Lung (tissue), 12 donors: ENCODE measurements around the gene LAMA3. TPM values are rescaled to one million over a fixed set of nuclear protein-coding genes. Genes with fewer than 3 reads are reported as not detected.

Source experiments
- ATAC-seq: fragments of 200-7000 bp; cut with Tn5 transposase; one replicate; pipeline ENCODE4 v1.9.1; 2020; ENCODE audit warnings: moderate number of reproducible peaks; ENCODE audit not compliant: insufficient read depth, low FRiP score
- DNase-seq, 3 donors: peaks; one replicate each; pipeline ENCODE4 v3.0.0-alpha.2; 2013 to 2017
- H3K27ac ChIP-seq, 2 donors: one replicate each; pipeline ENCODE4 v1.5.1; 2013; ENCODE audit warnings: mild to moderate bottlenecking in 2 of 2, moderate library complexity in 2 of 2, control low read depth in 1 of 2, inconsistent platforms in 1 of 2, low read depth in 1 of 2, low read length in 1 of 2
- H3K27me3 ChIP-seq, 3 donors: one replicate each; pipeline ENCODE4 v1.5.1; 2013; ENCODE audit warnings: low read length in 2 of 3; ENCODE audit not compliant: control insufficient read depth in 3 of 3, insufficient read depth in 3 of 3
- H3K36me3 ChIP-seq, 4 donors: one replicate each; pipeline ENCODE4 v1.5.1; 2013; ENCODE audit warnings: low read length in 4 of 4, mild to moderate bottlenecking in 1 of 4, moderate library complexity in 1 of 4; ENCODE audit not compliant: control insufficient read depth in 4 of 4, insufficient read depth in 4 of 4
- H3K4me1 ChIP-seq, 5 donors: one replicate each; pipeline ENCODE4 v1.5.1; 2013; ENCODE audit warnings: low read length in 5 of 5, mild to moderate bottlenecking in 2 of 5, moderate library complexity in 1 of 5; ENCODE audit not compliant: control insufficient read depth in 5 of 5, insufficient read depth in 5 of 5
- H3K4me3 ChIP-seq: one replicate; pipeline ENCODE4 v1.5.1; 2013; ENCODE audit warnings: mild to moderate bottlenecking, control low read depth, moderate library complexity
- H3K9ac ChIP-seq, 2 donors: one replicate each; pipeline ENCODE4 v1.5.1; 2013; ENCODE audit warnings: low read length in 2 of 2, control low read depth in 1 of 2; ENCODE audit not compliant: insufficient read depth in 1 of 2
- H3K9me3 ChIP-seq, 4 donors: one replicate each; pipeline ENCODE4 v1.5.1; 2013; ENCODE audit warnings: low read length in 3 of 4, mild to moderate bottlenecking in 1 of 4, moderate library complexity in 1 of 4; ENCODE audit not compliant: control insufficient read depth in 4 of 4, insufficient read depth in 3 of 4
- WGBS, 2 donors: extraction: QIAGEN DNeasy Blood & Tissue Kit; methylation state at CpG; one replicate each; pipeline ENCODE4 v1.1.7; 2013; 5-methylcytosine and 5-hydroxymethylcytosine counted together
- polyA plus RNA-seq, 2 donors: library from polyadenylated mRNA; stranded (reverse); fragments of 200-250 nt; gene quantifications; one replicate each; pipeline ENCODE4 v1.2.1, GENCODE V29; 2013
- total RNA-seq, 2 donors: library from RNA; depleted of rRNA in 1 of 2; stranded (reverse); fragments of >200 nt in 1 of 2; gene quantifications; one replicate each; pipeline ENCODE4 v1.2.1, GENCODE V29; 2014 to 2021
- TF ChIP-seq, protein P1 (sequence below): IDR thresholded peaks from 2 replicates; pipeline ENCODE4 v1.5.1; 2012; ENCODE audit warnings: mild to moderate bottlenecking; ENCODE audit errors: control extremely low read depth, extremely low read depth
- donor health status: control.
- donor health status: control.
- donor health status: Bipolar disorder and iron deficiency.
- donor health status: healthy.
- donor health status: DM: yes; HTN: yes; CAD: no.

LAMA3 gene
- total and polyA plus RNA-seq, 4 donors: 14.1 to 110 (median 51.9) TPM

DNA sequence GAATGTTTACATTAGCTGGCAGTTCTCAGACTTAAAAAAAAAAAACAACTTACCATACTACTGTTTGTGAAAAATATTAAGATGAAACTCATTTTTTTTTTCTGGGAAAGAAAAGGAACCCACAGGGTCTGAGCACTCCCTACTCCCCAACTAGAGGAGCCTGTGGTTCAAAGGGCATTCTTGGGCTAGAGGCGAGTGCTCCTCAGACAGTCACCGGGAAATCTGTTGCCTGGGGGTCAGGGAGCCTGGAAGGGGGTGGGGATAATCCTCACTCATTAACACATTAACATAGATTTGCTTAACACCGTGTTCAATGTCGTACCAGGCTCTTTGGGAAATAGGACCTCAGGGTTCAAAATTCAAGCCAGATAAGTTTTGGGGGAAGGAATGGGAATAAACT, 57.6 kb downstream of the LAMA3 start:
- Histone ChIP-seq H3K27ac (no peak overlapping the region), H3K9me3 (no peaks in the 10 kb centered on the region), H3K36me3 (no peaks in the 10 kb centered on the region), H3K4me1 (peaks cover 0 to 14% (median 1%) of the 10 kb centered on the region in 5 donors), H3K27me3 (no peaks in the 10 kb centered on the region), H3K4me3 (no peak overlapping the region), H3K9ac (no peak overlapping the region)
- DNase-seq: no peak
- TF ChIP-seq, protein P1, sequence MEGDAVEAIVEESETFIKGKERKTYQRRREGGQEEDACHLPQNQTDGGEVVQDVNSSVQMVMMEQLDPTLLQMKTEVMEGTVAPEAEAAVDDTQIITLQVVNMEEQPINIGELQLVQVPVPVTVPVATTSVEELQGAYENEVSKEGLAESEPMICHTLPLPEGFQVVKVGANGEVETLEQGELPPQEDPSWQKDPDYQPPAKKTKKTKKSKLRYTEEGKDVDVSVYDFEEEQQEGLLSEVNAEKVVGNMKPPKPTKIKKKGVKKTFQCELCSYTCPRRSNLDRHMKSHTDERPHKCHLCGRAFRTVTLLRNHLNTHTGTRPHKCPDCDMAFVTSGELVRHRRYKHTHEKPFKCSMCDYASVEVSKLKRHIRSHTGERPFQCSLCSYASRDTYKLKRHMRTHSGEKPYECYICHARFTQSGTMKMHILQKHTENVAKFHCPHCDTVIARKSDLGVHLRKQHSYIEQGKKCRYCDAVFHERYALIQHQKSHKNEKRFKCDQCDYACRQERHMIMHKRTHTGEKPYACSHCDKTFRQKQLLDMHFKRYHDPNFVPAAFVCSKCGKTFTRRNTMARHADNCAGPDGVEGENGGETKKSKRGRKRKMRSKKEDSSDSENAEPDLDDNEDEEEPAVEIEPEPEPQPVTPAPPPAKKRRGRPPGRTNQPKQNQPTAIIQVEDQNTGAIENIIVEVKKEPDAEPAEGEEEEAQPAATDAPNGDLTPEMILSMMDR: no peak
- WGBS, 2 donors: 81 to 88% methylated on average over 4 of the region's 4 CpGs
- ATAC-seq: no peak

DNA sequence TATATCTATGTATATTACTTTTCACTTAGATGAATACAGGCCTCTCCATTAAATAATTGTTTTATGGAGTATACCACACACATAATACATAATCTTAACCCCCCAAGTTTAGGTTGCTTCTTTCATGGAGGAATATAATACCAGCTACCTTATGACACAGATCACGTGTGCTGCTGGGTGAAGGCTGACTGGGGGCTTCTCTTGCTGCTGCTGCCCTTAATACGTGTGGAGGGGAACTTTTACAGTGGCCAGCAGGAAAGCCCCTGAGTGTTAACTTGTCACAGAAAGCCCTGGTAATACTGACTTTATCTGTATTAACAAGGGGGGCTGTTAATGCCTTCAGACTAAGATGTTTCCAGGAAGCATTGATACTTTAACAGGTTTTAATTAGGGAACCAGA, 63.1 kb downstream of the LAMA3 start:
- H3K27ac ChIP-seq: no peak overlapping the region
- no peak overlapping the region for H3K4me3 ChIP-seq
- peaks cover 0 to 6% (median under 1%) of the 10 kb centered on the region in 5 donors for H3K4me1 ChIP-seq
- H3K36me3 ChIP-seq: no peaks in the 10 kb centered on the region
- TF ChIP-seq, protein P1: no peak
- no peaks in the 10 kb centered on the region for H3K27me3 ChIP-seq
- peaks cover 0 to 2% (median 0%) of the 10 kb centered on the region in 4 donors for H3K9me3 ChIP-seq
- H3K9ac ChIP-seq: no peak overlapping the region
- DNase-seq (no peak), ATAC-seq (no peak)
- 89 to 92% methylated on average over 2 of the region's 2 CpGs for WGBS, 2 donors

DNA sequence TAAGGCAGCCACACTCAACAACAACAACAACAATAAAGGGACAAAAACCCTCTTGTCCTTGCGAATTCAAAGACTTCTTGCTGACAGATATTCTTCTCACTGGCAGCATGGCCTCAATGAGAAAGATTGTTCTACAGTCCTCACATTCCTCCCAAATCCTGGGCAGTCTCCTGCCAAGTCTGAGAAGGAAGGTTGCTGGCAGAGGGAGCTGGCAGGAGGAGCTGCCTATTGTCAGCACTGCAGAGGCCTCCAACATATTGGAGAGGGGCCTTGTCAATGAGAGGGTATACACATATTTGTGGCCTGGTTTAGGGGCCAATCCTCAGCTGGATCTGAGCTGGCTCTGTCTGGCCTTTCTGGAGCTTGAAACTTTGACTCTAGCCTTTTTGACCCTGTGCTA, 63.5 kb downstream of the LAMA3 start:
- DNase-seq (no peak), ATAC-seq (no peak)
- Histone ChIP-seq H3K36me3 (no peaks in the 10 kb centered on the region), H3K27me3 (no peaks in the 10 kb centered on the region), H3K4me3 (no peak overlapping the region), H3K27ac (no peak overlapping the region), H3K4me1 (peaks cover 0 to 6% (median 0%) of the 10 kb centered on the region in 5 donors), H3K9me3 (peaks cover 0 to 2% (median 0%) of the 10 kb centered on the region in 4 donors), H3K9ac (no peak overlapping the region)
- 78 to 91% methylated on average over 1 of the region's 1 CpG for WGBS, 2 donors
- TF ChIP-seq, protein P1: no peak
